HG03439 (cell line): Measurements from ENCODE around the gene COQ10B.
"Not testable (repeated sequence)": the region's sequence is repeated elsewhere in the genome, so short reads cannot be mapped to it uniquely, and the experiment has no call there.

Source experiments
- ATAC-seq: cut with Tn5 transposase; IDR thresholded peaks from one replicate; pipeline ENCODE4 v1.9.1; 2021; ENCODE audit warnings: mild to moderate bottlenecking, moderate library complexity; ENCODE audit not compliant: unreplicated experiment

COQ10B gene

DNA sequence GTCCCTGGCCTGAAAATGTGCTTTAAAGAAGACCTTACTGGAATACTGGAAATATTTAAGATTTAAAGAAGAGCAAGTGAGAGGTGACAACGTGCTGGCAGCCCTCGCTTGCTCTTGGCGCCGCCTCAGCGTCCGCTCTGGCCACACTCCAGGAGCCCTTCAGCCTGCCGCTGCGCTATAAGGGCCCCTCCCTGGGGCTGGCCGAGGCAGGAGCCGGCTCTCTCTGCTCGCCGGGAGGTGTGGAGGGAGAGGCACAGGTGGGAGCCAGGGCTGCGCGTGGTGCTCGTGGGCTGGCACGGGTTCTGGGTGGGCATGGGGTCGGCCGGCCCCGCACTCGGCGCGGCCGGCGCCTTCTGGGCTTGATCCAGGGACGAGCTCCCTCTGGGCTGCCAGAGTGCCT is 2.9 kb upstream of the COQ10B start:
- ATAC-seq: no peak

GRCh38 chr2:197450935-197451358 is 2.4 kb upstream of the COQ10B start:
- not testable (repeated sequence) for ATAC-seq

DNA sequence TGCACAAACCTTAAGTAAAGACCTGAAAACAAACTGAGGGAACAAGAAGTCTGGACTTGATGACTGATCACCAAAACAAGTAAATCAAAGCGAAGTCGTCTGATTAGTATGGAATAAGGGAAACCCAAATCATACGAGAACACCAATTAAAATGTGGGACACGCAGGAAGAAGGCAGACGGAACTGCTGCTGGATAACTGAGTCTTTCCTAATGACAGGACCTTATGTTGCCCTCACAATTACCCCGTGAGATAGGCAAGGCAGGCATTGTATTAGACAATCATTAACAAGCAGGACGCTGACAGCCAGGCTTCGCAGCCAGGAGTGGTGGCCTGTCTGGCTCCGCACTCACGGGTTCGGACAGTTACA is 614 bp upstream of the COQ10B start:
- ATAC-seq: no peak

GRCh38 chr2:197453914-197454398 is 604 bp downstream of the COQ10B start:
- peak; percentile 18 for ATAC-seq

- no peak for ATAC-seq
These were observed 1.6 kb downstream of the COQ10B start for GRCh38 chr2:197454923-197455322.

DNA sequence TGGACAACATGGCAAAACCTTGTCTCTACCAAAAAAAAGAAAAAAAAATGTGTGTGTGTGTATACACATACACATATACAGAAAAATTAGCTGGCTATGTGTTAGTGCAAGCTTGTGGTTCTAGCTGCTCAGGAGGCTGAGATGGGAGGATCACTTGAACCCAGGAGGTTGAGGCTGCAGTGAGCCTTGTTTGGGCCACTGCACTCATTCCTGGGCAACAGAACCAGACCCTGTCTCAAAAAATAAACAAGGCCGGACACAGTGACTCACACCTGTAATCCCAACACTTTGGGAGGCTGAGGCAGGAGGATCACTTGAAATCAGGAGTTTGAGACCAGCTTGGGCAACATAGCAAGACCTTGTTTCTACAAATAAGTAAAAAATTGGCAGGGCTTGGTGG is 2.1 kb downstream of the COQ10B start:
- ATAC-seq: no peak

GRCh38 chr2:197460649-197461048 is 7.3 kb downstream of the COQ10B start:
- ATAC-seq: no peak

GRCh38 chr2:197461057-197461456 is 7.7 kb downstream of the COQ10B start:
- no peak for ATAC-seq

GRCh38 chr2:197464175-197464574 is 10.8 kb downstream of the COQ10B start:
- no peak for ATAC-seq

DNA sequence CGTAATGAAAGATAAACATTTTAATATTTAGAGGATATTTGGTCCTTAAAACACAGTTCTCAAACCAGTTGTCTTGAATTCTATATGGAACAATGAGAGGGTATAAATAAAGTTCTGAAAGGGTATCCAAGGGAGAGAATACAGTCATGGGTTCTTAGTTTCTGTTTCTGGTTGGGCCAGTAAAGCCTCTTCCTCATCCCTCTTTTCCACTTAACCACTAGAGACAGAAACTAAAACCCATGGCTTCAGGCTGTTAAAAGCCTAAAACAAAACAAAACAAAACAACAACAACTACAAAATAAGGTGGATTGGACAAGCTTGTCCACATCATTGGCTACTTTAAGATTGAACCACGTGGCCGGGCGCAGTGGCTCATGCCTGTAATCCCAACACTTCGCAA is 18.8 kb downstream of the COQ10B start:
- no peak for ATAC-seq

GRCh38 chr2:197477797-197478196 is 24.4 kb downstream of the COQ10B start:
- ATAC-seq: no peak

DNA sequence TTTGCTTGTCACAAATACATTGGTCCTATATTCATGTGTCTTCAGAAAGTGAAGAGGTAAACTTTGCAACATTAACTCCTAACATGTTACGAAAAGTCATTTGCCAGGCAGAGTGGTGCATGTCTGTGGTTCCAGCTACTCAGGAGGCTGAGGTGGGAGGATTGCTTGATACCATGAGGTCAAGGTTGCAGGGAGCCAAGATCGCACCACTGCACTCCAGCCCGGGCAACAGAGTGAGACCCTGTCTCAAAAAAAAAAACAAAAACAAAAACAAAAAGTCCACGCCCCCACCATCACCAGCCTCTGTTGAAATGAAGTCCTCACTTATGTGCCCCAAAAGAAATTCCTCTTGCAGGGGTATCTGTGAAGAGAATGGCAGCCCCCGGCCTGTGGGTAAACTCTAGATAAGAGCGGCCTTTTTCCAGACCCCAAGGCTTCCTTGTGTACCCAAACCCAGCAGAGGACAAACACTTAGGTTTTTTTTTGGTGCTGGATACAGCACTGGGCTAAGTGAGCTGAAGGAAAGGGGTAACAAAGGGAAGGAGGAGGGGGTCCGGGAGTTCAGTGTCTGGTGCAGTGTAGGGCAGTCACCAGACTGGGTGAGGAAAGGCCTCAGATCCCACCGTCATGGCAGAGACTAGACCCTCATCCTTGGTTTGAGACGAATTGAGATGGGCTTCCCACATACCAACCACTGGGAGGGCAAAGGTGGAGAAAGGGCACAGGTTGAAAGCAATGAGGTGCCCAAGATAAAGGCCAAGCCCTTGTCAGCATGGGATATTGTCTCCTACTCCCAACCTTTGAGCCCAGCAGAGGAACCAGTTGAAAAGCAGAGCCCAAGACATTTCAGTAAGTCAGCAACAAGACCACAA is 27.0 kb downstream of the COQ10B start:
- ATAC-seq: no peak

GRCh38 chr2:197484248-197484647 is 30.9 kb downstream of the COQ10B start:
- not testable (repeated sequence) for ATAC-seq

DNA sequence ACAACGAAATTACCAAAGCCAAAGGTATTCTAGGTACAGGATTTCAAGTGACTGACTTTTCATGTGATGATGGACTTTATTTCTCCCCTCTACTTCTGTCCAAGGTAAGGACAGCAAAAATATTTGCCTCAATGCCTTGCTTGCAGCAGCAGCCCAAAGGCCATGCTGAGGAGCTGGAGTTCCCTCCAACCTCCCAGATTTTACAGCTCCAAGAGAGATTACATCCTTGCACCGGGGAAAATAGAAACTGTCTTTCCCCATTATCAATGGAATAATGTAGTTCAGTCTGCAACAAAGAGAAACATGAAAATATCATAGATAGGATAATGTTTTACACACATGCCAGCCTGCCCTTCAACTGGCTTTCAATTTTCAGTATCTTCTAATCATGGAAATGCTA is 32.8 kb downstream of the COQ10B start:
- no peak for ATAC-seq

DNA sequence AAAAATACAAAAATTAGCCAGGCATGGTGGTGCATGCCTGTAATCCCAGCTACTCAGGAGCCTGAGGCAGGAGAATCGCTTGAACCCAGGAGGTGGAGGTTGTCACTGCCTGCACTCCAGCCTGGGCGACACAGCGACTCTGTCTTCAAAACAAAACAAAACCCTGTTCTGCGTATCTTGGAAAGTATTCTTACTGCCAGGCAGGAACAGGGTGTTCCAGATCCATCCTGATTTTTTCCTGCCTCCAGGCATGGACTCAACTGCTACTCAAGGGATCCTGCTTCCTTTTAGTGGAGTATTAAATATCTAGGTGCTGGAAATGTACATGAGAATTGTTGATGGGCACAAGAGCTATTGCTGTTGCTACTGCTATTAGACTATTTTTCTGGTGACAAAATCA is 34.0 kb downstream of the COQ10B start:
- ATAC-seq: no peak

DNA sequence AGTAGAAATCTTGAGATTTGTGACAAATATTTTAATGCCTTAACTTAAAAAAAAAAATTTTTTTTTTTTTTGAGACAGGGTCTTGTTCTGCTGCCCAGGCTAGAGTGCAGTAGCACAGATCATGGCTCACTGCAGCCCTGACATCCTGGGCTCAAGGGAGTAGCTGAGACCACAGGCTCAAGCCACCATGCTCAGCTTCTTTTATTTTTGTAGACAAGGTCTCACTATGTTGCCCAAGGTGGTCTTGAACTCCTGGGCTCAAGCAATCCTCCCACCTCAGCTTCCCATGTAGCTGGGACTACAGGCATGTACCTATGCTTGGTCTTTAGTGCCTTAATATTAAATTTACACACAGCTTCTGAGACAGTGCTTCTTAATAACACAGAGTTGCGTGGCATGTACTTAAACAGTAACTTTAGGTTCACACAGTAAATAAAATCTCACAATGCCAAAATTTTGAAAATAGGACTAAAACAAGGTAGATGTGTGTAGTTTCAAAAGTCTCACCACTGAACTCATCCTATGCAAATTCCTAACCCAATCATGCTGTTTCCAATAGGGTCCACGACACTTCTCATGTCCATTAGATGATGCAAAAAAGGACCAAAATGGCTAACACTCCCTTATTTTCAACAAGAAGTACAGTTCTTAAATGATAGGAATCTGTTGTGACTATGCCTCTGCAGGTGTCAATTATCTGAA is 42.2 kb downstream of the COQ10B start:
- no peak for ATAC-seq

- ATAC-seq: no peak
These were observed 43.3 kb downstream of the COQ10B start for GRCh38 chr2:197496695-197497094.

DNA sequence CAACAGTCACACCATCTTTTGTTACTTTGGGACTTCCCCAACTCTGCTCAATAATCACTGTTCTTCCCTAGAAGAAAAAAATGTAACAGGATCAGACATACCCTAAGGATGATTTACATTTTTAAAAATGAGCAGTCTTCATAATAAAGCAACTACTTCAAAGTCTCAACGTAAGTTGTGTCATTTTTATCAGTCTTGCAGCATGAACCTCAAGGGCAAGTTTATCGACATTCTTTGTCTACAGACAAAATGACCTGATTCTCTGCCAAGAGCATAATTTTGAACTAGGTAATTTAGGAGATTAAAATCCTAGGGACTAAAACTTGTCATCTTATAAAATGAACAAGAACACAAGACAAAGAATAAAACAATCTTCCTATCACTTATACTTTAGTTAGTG is 44.0 kb downstream of the COQ10B start:
- no peak for ATAC-seq

DNA sequence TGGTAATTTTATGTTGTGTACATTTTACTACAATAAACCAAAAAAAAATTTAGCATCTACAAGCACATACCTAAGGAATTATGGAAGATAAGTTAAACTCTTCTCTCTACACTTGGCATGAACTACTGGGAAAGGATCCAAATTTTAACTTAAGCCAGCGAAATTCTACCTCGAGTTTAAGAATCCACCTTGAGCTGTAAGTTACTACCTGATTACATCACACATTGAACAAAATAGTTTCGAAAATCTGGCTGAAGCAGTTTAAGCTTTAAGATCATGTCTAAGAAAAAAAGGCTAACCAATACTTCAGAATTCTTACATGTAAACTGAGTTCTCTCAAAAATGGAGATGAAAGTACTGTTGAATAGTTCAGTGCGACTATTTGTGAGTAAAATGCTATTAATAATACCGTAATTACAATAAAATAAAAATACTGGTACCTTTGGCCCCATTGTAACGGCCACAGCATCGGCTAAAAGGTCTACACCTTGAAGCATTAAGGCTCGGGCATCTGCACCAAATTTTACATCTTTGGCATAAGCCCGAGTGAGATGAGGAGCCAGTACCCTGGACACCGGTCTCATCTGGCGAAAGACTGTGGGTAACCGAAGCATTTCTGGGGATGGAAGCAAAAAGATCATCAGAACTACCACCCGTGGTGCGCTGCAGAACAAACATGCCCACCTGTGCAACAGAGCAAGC is 45.0 kb downstream of the COQ10B start:
- ATAC-seq: no peak

- peak; percentile 10 for ATAC-seq
These were observed 45.7 kb downstream of the COQ10B start for GRCh38 chr2:197498937-197499593.
